ENCODE data around the gene ATF2.

GRCh38 chr2:175158894-175159293, 9.1 kb downstream of the ATF2 start:
- TF ChIP-seq CTCF (IDR thresholded peaks at IDR 0.05) (no peak), POLR2A (IDR thresholded peaks at IDR 0.05) (no peak)

Data from upper lobe of left lung (tissue), 4 donors.